Testis (tissue), 2 donors: Measurements from ENCODE around the gene KLHL22.

ENCODE experiments used
- CTCF ChIP-seq, 3 experiments: fragments of 450-650 bp in 2 of 3; fragments of 200-600 bp in 1 of 3; sonication (generic) in 1 of 3; IDR thresholded peaks; one replicate each; pipeline ENCODE4 v1.5.1; 2016 to 2019; ENCODE audit warnings: antibody characterized with exemption in 3 of 3, mild to moderate bottlenecking in 2 of 3, moderate library complexity in 1 of 3
- POLR2A ChIP-seq: fragments of 450-650 bp; IDR thresholded peaks from one replicate; pipeline ENCODE4 v1.6.1; 2017; ENCODE audit warnings: antibody characterized with exemption, mild to moderate bottlenecking, moderate library complexity

- TF ChIP-seq POLR2A (no peak), CTCF (IDR thresholded peaks at IDR 0.05) (no peak)
Observed at GRCh38 chr22:20442485-20443284, 52.9 kb downstream of the KLHL22 start.
